Suprapubic skin (tissue), 3 donors: ENCODE data around the gene SWAP70.

ENCODE experiments used
- CTCF ChIP-seq, 2 donors: fragments of 200-600 bp in 1 of 2; fragments of 450-650 bp in 1 of 2; sonication (generic) in 1 of 2; IDR thresholded peaks; one replicate each; pipeline ENCODE4 v1.5.1; 2016 to 2019; ENCODE audit warnings: antibody characterized with exemption in 2 of 2, mild to moderate bottlenecking in 1 of 2, moderate library complexity in 1 of 2
- EP300 ChIP-seq: sonication (generic); formaldehyde crosslinking; IDR thresholded peaks from one replicate; pipeline ENCODE4 v1.6.1; 2017; ENCODE audit warnings: antibody characterized with exemption
- POLR2A ChIP-seq, 2 donors: fragments of 450-650 bp; IDR thresholded peaks; one replicate each; pipeline ENCODE4 v1.6.1; 2017; ENCODE audit warnings: antibody characterized with exemption in 2 of 2, mild to moderate bottlenecking in 2 of 2, moderate library complexity in 2 of 2

GRCh38 chr11:9728058-9728457 lies 64.2 kb downstream of the SWAP70 start:
- TF ChIP-seq POLR2A (IDR thresholded peaks at IDR 0.05) (no peak), CTCF (IDR thresholded peaks at IDR 0.05) (no peak), EP300 (no peak)
